Kidney (tissue), 14 donors: Measurements from ENCODE around the gene TTLL7. TPM values are rescaled to one million over a fixed set of nuclear protein-coding genes. Genes with fewer than 3 reads are reported as not detected.

Experiments
- DNase-seq, 5 donors: peaks; one replicate each; pipeline ENCODE4 v3.0.0-alpha.2; 2013 to 2020
- FAIRE-seq: peaks from 2 replicates; lab custom pipeline; 2012; peaks lifted over from hg19 to GRCh38; lab: Jason Lieb, UNC
- H3K27ac ChIP-seq, 2 donors: one replicate each; pipeline ENCODE4 v1.7.0; 2013; ENCODE audit warnings: low read depth in 2 of 2, low read length in 2 of 2, inconsistent platforms in 1 of 2
- H3K27me3 ChIP-seq: one replicate; pipeline ENCODE4 v1.7.1; 2013; ENCODE audit warnings: low read length, inconsistent platforms; ENCODE audit not compliant: control insufficient read depth, insufficient read depth
- H3K36me3 ChIP-seq, 3 donors: one replicate each; pipeline versions ENCODE4 v1.7.0 to v1.7.1; 2013; ENCODE audit warnings: low read length in 3 of 3, control low read depth in 1 of 3, inconsistent platforms in 1 of 3; ENCODE audit not compliant: insufficient read depth in 3 of 3, control insufficient read depth in 2 of 3
- H3K4me1 ChIP-seq, 3 donors: one replicate each; pipeline versions ENCODE4 v1.7.0 to v1.7.1; 2013; ENCODE audit warnings: low read length in 3 of 3, inconsistent platforms in 1 of 3, low read depth in 1 of 3; ENCODE audit not compliant: control insufficient read depth in 2 of 3, insufficient read depth in 2 of 3
- H3K4me3 ChIP-seq, 3 donors: one replicate each; pipeline versions ENCODE4 v1.7.0 to v1.8.1; 2013; ENCODE audit warnings: low read length in 3 of 3, control low read depth in 1 of 3, inconsistent platforms in 1 of 3
- H3K9ac ChIP-seq, 3 donors: one replicate each; pipeline versions ENCODE4 v1.7.0 to v1.7.1; 2013; ENCODE audit warnings: low read length in 3 of 3, control low read depth in 1 of 3, inconsistent platforms in 1 of 3
- H3K9me3 ChIP-seq, 3 donors: one replicate each; pipeline versions ENCODE4 v1.7.0 to v1.7.1; 2013; ENCODE audit warnings: low read length in 3 of 3, control low read depth in 1 of 3, inconsistent platforms in 1 of 3; ENCODE audit not compliant: control insufficient read depth in 2 of 3, insufficient read depth in 1 of 3
- CTCF ChIP-seq: IDR thresholded peaks from 3 replicates; pipeline ENCODE4 v1.5.1; 2012; ENCODE audit warnings: mild to moderate bottlenecking, moderate library complexity, borderline replicate concordance; ENCODE audit not compliant: insufficient read depth; ENCODE audit errors: extremely low read depth
- intact Hi-C: fragments of 100-400 bp; cut with DNase I; formaldehyde crosslinking; loops from one replicate; pipeline ENCODE4 v1.11.1; 2022
- polyA plus RNA-seq: library from polyadenylated mRNA; stranded (reverse); fragments of 350-450 nt; fragmentation: Illumina TruSeq; extraction: RNeasy Lipid Tissue Mini Kit (QIAGEN cat#74804); gene quantifications from one replicate; pipeline ENCODE4 v1.2.3, GENCODE V29; 2014; ENCODE audit warnings: low read depth, low replicate concordance; ENCODE audit not compliant: insufficient read depth
- total RNA-seq: library from RNA; stranded (reverse); fragmentation: NEBNext Ultra II Directional; extraction: Animal tissue kit (Norgen Biotek cat#: 25700); gene quantifications from one replicate; pipeline ENCODE4 v1.2.1, GENCODE V29; 2021
- donor health status: control.
- donor health status: control.
- donor health status: control.
- donor health status: control.
- donor health status: control.
- donor health status: DM: yes; HTN: yes; CAD: no.
- donor health status: Normal renal cell carcinoma (clear cell type).

Gene TTLL7
- total and polyA plus RNA-seq, 2 donors from 2014 or later, result 2.3 to 7.0 TPM

- Histone ChIP-seq H3K4me1 (no peaks in the 10 kb centered on the region), H3K9ac (no peak overlapping the region), H3K4me3 (no peak overlapping the region), H3K9me3 (no peaks in the 10 kb centered on the region), H3K27me3 (no peaks in the 10 kb centered on the region), H3K36me3 (no peaks in the 10 kb centered on the region), H3K27ac (no peak overlapping the region)
- no peak for DNase-seq
- FAIRE-seq, result no peak
- intact Hi-C loops, result no loop called here
- no peak for TF ChIP-seq CTCF
Measured at GRCh38 chr1:83960669-83961277, 38.2 kb downstream of the TTLL7 start.

- DNase-seq (no peak), FAIRE-seq (no peak)
- Histone ChIP-seq H3K9ac (no peak overlapping the region), H3K4me3 (no peak overlapping the region), H3K27ac (no peak overlapping the region), H3K27me3 (no peaks in the 10 kb centered on the region), H3K4me1 (no peaks in the 10 kb centered on the region), H3K9me3 (no peaks in the 10 kb centered on the region), H3K36me3 (no peaks in the 10 kb centered on the region)
- no peak for TF ChIP-seq CTCF
- intact Hi-C loops, result no loop called here
Measured at GRCh38 chr1:83959824-83960498, 39.0 kb downstream of the TTLL7 start.

GRCh38 chr1:83958704-83959103 is 40.2 kb downstream of the TTLL7 start:
- Histone ChIP-seq H3K27me3 (no peaks in the 10 kb centered on the region), H3K9ac (no peak overlapping the region), H3K36me3 (no peaks in the 10 kb centered on the region), H3K4me3 (no peak overlapping the region), H3K4me1 (no peaks in the 10 kb centered on the region), H3K9me3 (no peaks in the 10 kb centered on the region), H3K27ac (no peak overlapping the region)
- TF ChIP-seq CTCF, result no peak
- FAIRE-seq (no peak), DNase-seq (no peak)
- intact Hi-C loops, result no loop called here
